GM19395 (cell line): ENCODE data around the gene KLF8.

Experiments
- ATAC-seq: cut with Tn5 transposase; IDR thresholded peaks from one replicate; pipeline ENCODE4 v1.9.1; 2021; ENCODE audit warnings: mild to moderate bottlenecking, moderate library complexity; ENCODE audit not compliant: unreplicated experiment

KLF8 gene

DNA sequence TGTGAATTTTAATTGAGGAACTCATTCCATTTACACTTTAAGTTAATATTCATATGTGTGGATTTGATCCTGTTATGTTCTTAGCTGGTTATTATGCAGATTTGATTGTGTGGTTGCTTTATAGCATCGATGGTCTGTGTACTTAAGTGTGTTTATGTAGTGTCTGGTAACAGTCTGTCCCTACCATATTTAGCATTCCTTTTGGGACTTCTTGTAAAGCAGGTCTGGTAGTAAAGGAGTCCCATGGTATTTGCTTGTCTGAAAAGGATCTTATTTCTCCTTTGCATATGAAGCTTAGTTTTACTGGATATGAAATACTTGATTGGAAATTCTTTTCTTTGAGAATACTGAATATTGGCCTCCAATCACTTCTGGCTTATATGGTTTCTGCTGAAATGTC, 76.6 kb downstream of the KLF8 start:
- ATAC-seq: no peak

DNA sequence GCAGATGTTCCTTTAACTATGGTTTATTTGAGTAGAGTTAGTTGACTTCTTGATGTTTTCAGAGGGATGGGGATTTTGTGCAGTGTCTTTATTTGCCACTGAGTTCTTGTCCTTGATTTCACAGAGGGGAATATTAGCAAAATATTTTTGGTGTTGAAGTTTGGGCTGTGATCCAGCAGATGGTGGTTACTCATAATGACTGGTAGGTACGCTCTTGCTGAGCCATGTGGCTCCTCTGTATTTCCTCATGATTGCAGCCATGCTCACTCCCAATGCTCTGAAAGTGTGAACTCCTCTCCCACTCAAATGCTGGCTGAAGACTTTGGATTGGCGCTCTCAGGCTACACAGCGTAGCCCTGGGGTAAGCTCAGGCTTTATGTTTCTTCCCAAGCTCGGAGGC, 77.7 kb downstream of the KLF8 start:
- ATAC-seq: no peak

DNA sequence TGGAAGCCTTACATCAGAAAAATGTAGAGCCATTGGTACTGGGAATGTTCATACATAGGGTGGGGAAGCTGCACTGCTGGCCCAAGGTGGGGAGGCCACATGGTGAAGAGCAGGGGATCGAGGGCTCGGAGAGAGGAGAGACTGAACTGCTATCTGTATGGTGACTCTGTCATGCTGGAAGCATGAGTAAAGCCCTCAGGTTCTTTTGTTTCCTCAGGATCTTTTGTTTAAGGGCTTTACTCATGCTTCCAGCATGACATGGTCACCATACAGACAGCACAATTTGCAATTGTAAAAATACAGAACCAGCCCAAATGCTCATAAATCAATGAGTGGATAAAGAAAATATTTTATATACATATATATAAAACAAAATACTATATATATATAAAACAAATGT, 78.4 kb downstream of the KLF8 start:
- no peak for ATAC-seq

DNA sequence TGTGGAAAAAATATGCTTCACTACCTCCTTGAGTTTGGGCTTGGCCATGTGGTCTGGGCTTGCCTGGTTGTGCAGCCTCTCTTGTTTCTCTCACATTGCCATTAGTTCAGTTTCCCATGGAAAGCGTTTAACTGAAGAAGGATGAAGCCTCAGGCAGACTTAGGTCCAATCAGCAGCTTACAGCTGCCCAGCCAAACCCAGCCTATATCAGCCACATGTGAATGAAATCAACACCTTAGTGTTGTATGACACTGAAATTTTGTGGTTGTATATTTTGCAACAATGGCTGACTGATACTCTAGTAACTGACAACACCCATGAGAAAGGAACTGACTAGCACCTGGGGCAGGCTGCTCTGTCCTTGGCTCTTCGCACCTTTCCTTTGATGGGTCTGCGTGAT, 81.2 kb downstream of the KLF8 start:
- no peak for ATAC-seq

DNA sequence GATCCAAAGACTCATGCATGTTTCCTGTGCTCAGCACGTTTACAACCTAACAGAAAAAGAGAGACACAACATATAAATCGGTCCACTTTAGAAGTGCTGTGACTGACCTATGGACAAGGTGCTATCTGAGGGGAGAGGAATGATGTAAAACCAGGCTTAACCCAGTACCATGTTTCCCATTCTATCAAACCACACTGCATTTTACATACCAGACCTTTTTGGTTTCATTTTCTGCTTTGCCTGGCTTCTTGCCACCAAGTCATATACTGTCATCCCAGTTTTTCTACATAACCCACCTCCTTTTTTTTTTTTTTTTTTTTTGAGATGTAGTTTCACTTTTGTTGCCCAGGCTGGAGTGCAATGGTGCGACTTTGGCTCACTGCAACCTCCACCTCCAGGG, 82.2 kb downstream of the KLF8 start:
- ATAC-seq: no peak

DNA sequence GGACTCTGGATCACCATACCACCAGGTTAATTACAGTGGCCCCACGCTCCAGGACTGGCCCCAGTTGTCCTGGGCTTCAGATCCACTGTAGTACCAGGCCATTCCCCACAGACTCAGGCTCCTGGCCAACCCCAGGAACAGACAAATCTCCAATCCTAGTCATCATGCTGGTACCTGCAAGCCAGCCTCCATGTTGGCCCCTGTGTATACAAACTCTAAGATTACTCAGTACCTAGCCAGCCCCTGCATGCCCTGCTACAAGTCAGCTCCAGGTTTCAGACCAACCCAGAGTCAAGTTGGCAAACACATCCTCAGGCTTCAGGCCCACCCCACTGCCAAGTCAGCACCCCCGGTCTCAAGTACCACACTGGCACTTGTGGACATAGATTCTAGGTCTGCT, 85.9 kb downstream of the KLF8 start:
- ATAC-seq: no peak

DNA sequence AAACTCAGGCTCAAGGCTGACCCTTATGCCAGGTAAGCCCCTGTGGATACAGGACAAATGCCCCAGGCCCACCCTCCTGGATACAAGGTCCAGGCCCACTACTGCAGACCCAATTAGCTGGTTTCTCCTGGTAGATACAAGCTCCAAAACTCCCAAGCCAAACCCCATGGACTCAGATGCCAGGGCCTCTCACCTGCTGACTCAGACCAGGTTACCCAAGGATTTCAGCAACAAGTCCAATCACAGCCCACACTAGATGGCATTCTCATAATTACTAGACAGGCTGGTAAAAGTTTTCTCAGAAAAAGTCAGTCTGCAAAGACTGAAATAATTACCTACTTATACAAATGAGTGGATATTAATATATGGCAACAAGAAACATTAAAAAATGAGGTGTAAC, 87.0 kb downstream of the KLF8 start:
- no peak for ATAC-seq
